ENCODE data around the gene RXYLT1.

Gene RXYLT1

DNA sequence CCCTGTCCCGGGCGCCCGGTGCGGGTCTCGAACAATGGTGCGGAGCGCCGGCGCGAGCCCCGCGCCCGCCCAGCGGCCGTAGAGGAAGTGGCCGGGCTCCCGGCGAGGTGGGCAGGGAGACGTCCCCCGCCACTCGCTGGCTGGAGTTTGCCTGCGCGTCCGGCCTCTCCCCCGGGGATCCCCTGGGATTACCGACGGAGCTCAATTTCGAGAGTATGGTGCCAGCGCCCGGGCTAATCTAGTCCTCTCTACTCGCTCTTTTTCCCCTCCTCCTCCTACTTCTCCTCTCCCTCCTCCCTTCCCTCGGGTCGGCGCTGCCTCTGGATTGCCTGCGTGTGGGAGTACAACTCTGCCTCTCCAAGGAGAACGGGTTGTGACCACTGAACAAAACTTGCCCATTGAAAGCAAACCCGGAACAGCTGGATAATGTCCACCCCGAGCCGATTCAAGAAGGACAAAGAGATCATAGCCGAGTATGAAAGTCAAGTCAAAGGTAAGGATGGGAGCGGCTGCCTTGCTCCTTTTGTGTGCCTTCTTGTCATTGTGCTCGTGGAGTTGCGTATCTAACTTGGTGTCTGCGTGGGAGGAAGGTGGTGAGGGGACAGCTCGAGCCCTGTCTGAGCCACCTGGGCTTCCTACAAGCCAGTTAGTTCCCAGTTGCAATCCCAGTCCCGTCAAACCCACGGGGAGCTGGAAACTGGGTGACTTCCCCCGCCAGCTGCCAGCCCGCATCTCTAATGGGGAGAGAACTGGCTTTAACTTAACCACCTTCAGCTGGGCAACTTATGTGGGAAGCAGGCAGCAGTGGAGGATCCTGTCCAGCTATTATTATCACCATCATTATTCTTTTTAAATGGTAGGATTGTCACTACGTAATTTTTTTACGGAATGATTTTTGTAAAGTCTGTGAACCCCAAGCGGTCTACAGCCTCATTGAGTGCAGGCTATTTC lies 65.0 kb downstream of the RXYLT1 start, which contains the start of gene SRGAP1:
TSS of gene SRGAP1 (plus strand) at position 310 of the 951 bp plus-strand sequence. CDS start at position 427, 117 bp downstream.
- peak; percentile 70 for DNase-seq

DNA sequence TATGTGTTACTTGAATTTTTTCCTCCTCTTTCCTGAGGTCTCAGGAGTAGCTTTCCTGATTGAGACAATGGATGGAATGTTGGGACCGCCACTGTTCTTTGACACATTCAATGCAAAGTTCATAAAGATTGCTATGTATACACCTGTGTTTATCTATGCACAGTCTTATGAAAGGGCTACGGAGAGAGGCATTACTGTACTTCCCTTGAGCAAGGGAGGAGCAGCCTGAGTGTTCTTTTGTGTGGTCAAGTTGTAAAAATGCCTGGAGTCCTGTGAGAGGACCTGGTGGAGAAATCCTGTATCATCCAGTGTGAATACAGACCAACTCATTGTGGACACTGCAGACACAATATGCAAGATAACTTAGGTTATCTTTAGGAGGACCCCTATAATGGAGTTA lies 66.0 kb downstream of the RXYLT1 start:
- no peak for DNase-seq

DNA sequence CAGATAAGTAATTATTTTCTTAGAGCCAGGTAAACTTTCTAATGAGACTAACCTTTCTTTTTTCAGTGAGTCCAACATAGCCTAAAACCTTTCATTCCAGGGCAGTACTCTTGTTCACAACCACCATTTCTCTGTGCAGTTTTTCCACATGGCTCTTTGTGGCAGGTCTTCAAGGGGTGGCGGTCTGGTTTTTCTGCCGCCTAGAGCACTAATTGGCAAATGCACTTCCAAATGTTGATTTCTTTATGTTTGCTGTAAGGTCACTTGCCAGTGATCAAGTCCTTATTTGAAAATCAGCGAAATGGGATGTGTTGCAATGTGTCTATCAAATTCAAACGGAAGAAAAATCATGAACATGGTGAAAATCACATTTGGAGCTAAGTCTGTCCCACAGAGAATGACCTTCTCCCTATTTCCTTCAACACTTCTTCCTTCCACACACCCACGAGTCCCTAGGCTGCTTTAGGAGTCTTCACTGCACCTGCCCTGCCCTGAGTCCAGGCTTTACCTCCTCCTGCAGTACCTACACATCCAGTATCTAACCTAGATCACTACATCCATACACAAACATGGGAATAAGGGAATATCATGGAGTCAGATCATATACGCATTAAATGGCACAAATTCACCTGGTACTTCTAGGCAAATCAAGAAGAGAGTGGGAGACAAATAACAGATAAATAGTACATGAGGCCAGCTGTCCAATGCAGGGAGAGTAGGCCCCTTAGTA lies 66.7 kb downstream of the RXYLT1 start:
- no peak for DNase-seq

DNA sequence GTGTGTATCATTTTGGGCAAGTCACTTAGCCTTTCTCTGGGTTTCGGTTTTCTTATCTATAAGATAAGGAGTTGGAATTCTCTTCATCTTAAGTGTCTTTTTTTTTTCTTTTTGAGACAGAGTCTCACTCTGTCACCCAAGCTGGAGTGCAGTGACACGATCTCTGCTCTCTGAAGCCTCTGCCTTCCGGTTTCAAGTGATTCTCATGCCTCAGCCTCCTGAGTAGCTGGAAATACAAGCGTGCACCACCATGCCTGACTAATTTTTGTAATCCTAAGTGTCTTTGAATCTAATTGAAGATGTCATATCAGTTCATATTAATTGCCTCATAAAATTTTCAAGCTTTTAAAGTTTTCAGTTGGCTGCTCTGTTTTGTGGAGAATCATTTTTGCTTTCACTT lies 68.7 kb downstream of the RXYLT1 start:
- DNase-seq = no peak

DNA sequence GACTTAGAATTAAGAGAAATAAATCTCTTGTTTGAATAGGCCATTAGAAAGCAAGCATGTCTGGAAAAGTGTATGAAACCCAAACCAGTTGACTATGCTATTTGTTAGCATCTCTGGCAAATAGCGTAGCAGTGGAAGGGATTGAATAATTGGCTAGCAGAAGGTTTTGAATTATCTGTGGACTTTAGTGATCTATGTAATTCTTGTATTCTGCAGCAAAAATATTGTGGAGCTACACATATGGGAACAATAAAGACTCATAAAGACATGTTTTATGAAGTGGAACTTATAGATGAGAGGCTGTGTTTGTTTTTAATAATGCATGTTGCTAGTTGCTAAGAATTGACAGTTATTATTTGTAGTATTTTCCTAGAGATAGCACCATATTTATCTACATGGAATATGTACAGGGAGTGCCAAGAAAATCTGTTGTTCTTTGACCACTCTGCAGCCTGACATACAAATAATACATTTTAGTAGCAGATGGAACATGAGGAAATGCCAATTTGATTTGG lies 69.5 kb downstream of the RXYLT1 start:
- no peak for DNase-seq

DNA sequence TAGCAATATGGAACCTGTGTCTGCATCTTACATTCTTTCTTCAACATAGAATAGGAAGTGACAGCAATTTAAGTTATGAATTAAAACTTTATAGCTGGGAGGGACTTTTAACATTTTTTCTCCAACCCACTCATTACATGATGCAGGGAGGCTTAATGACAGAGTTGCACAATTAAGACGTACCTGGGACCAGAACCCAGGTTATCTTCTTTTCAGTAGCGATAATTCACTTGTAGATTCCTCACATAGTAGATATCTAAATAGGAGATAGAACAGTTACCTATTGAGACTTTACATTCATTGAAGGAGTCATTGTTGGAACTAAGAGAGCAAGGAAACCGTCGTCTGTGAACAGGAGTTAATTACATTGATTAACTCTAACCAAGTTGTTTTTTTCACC lies 69.9 kb downstream of the RXYLT1 start:
- no peak for DNase-seq

DNA sequence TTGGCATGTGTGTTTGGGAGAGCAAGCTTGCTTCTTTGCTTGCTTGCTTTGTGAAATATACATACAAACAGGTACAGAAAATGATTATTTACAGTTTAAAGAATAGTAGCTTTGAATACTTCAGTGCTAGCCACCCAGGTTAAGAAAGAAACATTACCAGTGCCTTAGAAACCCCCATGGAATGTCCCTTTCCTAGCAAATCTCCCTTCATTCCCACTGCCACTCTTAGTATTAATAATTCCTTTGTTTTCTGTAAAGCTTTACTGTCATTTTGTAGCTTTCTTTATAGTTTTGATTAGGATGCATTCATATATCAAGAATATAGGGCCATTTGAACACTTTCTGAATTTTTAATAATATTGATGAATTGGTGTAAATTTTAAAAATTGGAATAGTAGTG lies 74.3 kb downstream of the RXYLT1 start:
- DNase-seq = no peak

DNA sequence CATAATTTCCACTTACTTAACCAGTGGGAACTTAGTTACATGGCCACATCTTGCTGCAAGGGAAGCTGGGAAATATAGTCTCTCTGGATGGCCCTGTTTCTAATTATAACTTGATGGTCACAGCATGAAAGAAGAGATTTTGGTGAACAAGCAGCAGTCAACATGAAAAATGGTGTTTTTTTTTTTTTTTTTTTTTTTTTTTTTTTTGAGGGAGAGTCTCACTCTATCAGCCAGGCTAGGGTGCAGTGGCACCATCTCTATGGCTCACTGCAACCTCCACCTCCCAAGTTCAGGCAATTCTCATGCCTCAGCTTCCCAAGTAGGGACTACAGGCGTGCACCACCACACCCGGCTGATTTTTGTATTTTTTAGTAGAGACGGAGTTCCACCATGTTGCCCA lies 75.6 kb downstream of the RXYLT1 start:
- no peak for DNase-seq

DNA sequence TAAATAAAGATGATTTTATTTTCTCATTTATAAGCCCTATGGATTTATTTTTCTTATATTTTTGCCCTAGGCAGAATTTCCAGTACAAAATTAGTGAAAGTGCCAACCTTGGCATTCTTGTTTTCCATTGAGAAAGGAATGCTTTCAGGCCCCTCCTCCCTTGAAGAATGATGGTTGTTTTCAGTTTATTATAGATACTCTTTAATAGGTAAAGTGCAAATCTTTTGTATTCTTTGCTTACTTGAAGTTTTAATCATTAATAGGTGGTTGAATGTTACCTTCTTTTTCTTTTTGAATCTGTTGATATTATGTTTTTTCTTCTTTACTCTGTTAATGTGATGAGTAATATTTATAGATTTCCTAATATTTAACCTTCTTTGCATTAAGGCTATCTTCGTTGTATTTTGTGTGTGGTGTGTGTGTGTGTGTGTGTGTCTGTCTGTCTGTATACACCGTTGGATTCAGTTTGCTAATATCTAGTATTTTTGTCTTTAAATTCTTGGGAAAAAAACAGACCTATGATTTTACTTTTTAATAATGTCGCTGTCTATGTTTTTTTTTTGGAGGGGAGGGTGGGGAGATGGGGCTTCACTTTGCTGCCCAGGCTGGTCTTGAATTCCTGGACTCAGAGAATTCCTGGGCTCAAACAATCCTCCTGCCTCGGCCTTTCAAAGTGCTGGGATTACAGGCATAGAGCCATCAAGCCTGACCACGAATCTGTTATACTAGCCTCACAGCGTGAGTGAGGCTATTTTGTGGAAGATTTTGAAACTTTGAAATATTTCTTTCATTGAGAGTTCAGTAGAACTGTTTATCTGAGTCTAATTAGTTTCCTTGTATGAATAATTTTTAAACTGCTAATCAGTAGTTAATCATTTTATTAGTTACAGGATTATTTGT lies 78.3 kb downstream of the RXYLT1 start:
- no peak for DNase-seq
